HepG2 (cell line): ENCODE results near the gene DIP2C. TPM values are rescaled to one million over a fixed set of nuclear protein-coding genes. Genes with fewer than 3 reads are reported as not detected.

Source experiments
- ASH2L ChIP-seq: fragments of 300-600, 200-600 bp; sonication (generic); IDR thresholded peaks from 2 replicates; pipeline ENCODE4 v1.7.0; 2017; ENCODE audit warnings: low read depth, mild to moderate bottlenecking, moderate library complexity, mixed read lengths, low read length; ENCODE audit not compliant: insufficient read length
- CREM ChIP-seq, 2 experiments: sonication (generic) in 1 of 2; formaldehyde crosslinking in 1 of 2; IDR thresholded peaks; 2 replicates each; pipeline versions ENCODE4 v1.4.0 to v1.6.1; 2016 to 2020; ENCODE audit warnings: antibody characterized with exemption in 1 of 2, mild to moderate bottlenecking in 1 of 2, missing genetic modification reagents in 1 of 2
- KLF6 ChIP-seq: IDR thresholded peaks from 2 replicates; pipeline ENCODE4 v1.8.0; 2016; ENCODE audit warnings: missing biosample characterization, missing genetic modification reagents
- MEF2D ChIP-seq: sonication (generic); formaldehyde crosslinking; IDR thresholded peaks from 2 replicates; pipeline ENCODE4 v1.5.1; 2020; ENCODE audit warnings: mild to moderate bottlenecking, missing genetic modification reagents
- MIER3 ChIP-seq: IDR thresholded peaks from 2 replicates; pipeline ENCODE4 v1.6.1; 2016; ENCODE audit warnings: missing compliant biosample characterization, borderline replicate concordance
- MTA3 ChIP-seq: sonication (generic); formaldehyde crosslinking; IDR thresholded peaks from 2 replicates; pipeline ENCODE4 v1.4.0; 2020; ENCODE audit warnings: missing genetic modification reagents
- SAFB2 ChIP-seq: sonication (generic); formaldehyde crosslinking; IDR thresholded peaks from 2 replicates; pipeline ENCODE4 v1.5.1; 2020; ENCODE audit warnings: missing genetic modification reagents, low read depth, mild to moderate bottlenecking, borderline replicate concordance
- SRSF4 ChIP-seq: fragments of 200-400 bp; formaldehyde crosslinking; IDR thresholded peaks from one replicate; pipeline ENCODE4 v1.6.1; 2018; ENCODE audit warnings: mild to moderate bottlenecking, low read depth, low read length, moderate library complexity; ENCODE audit not compliant: poor library complexity, severe bottlenecking
- TIGD3 ChIP-seq: sonication (generic); formaldehyde crosslinking; IDR thresholded peaks from 2 replicates; pipeline ENCODE4 v1.5.1; 2020; ENCODE audit warnings: mild to moderate bottlenecking, missing genetic modification reagents, borderline replicate concordance
- ZNF224 ChIP-seq: sonication (generic); formaldehyde crosslinking; IDR thresholded peaks from 2 replicates; pipeline ENCODE4 v1.5.0; 2020; ENCODE audit warnings: mild to moderate bottlenecking, missing genetic modification reagents
- ZNF329 ChIP-seq: sonication (generic); formaldehyde crosslinking; IDR thresholded peaks from 2 replicates; pipeline ENCODE4 v1.9.0; 2021; ENCODE audit warnings: low read depth, mild to moderate bottlenecking, missing genetic modification reagents
- ZNF407 ChIP-seq: sonication (generic); formaldehyde crosslinking; IDR thresholded peaks from one replicate; pipeline ENCODE4 v1.5.1; 2020; ENCODE audit warnings: mild to moderate bottlenecking, missing genetic modification reagents; ENCODE audit errors: not compliant biosample characterization
- ZNF772 ChIP-seq: sonication (generic); formaldehyde crosslinking; IDR thresholded peaks from 2 replicates; pipeline ENCODE4 v1.5.0; 2020; ENCODE audit warnings: mild to moderate bottlenecking, missing genetic modification reagents
- polyA plus RNA-seq, 8 experiments: library from polyadenylated mRNA; depleted of rRNA in 3 of 8; stranded (reverse) in 7 of 8; unstranded in 1 of 8; fragments of >200 nt; fragmentation: Illumina TruSeq in 4 of 8; extraction: Trizol in 4 of 8; gene quantifications; 2 replicates each; pipeline versions ENCODE4 v1.2.1 to v1.2.3, GENCODE V29; 2011 to 2016; ENCODE audit warnings: low read depth in 4 of 8, missing spikeins in 1 of 8, mixed read lengths in 1 of 8; ENCODE audit not compliant: insufficient read depth in 1 of 8
- total RNA-seq, 5 experiments: library from RNA; depleted of rRNA; stranded (reverse); fragments of >200 nt; fragmentation: Illumina TruSeq; extraction: Trizol; gene quantifications; 2 replicates each; pipeline ENCODE4 v1.2.3, GENCODE V29; 2016; ENCODE audit warnings: low read depth in 1 of 5
- TF ChIP-seq, protein P1 (sequence below): sonication (generic); formaldehyde crosslinking; IDR thresholded peaks from 2 replicates; pipeline ENCODE4 v1.8.1; 2023; ENCODE audit warnings: mild to moderate bottlenecking, inconsistent platforms, moderate library complexity, missing genetic modification reagents, borderline replicate concordance
- TF ChIP-seq, protein P2 (sequence below): IDR thresholded peaks from 2 replicates; pipeline ENCODE4 v1.6.1; 2016; ENCODE audit warnings: missing compliant biosample characterization, missing genetic modification reagents, borderline replicate concordance
- TF ChIP-seq, protein P3 (sequence below): IDR thresholded peaks from 2 replicates; pipeline ENCODE4 v1.6.1; 2012; ENCODE audit warnings: inconsistent platforms

Gene DIP2C
- total and polyA plus RNA-seq, 2 of the 13 experiments (the other 11 are each of a cell fraction or from before 2014, with no cell fraction given) = 2.2 to 2.7 TPM

DNA sequence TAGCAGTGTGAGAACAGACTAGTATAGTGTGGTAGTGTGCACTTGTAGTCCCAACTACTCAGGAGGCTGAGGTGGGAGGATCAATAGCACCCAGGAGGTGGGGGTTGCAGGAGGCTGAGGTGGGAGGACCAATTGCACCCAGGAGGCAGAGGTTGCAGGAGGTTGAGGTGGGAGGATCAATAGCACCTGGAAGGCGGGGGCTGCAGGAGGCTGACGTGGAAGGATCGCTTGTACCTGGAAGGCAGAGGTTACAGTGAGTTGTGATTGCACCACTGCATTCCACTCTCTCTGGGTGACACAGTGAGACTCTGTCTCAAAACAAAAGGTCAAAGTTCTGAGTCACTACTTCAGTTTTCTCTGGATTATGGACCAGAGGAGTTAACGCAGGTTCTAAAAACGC, 22.6 kb upstream of the DIP2C start (continued):
- TF ChIP-seq, protein P1, sequence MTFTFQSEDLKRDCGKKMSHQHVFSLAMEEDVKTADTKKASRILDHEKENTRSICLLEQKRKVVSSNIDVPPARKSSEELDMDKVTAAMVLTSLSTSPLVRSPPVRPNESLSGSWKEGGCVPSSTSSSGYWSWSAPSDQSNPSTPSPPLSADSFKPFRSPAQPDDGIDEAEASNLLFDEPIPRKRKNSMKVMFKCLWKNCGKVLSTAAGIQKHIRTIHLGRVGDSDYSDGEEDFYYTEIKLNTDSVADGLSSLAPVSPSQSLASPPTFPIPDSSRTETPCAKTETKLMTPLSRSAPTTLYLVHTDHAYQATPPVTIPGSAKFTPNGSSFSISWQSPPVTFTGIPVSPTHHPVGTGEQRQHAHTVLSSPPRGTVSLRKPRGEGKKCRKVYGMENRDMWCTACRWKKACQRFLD (CRISPR knock-in tag) = no peak
- TF ChIP-seq CREM (IDR thresholded peaks at IDR 0.05) (0 out of 2 replicates have a peak, but pooled peaks have one; percentile 45), CREM (CRISPR knock-in tag; IDR thresholded peaks at IDR 0.05) (no peak), MTA3 (CRISPR knock-in tag) (no peak), ZNF772 (CRISPR knock-in tag) (no peak), MEF2D (no peak), SRSF4 (no peak), ZNF407 (CRISPR knock-in tag) (no peak), TIGD3 (CRISPR knock-in tag) (no peak), ASH2L (no peak), ZNF329 (CRISPR knock-in tag) (no peak), MIER3 (no peak; the same call in 1 of the 2 replicates), SAFB2 (CRISPR knock-in tag) (no peak), ZNF224 (CRISPR knock-in tag) (no peak), KLF6 (CRISPR knock-in tag) (no peak)
- TF ChIP-seq, protein P2, sequence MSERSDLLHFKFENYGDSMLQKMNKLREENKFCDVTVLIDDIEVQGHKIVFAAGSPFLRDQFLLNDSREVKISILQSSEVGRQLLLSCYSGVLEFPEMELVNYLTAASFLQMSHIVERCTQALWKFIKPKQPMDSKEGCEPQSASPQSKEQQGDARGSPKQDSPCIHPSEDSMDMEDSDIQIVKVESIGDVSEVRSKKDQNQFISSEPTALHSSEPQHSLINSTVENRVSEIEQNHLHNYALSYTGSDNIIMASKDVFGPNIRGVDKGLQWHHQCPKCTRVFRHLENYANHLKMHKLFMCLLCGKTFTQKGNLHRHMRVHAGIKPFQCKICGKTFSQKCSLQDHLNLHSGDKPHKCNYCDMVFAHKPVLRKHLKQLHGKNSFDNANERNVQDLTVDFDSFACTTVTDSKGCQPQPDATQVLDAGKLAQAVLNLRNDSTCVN (CRISPR knock-in tag) = no peak
- TF ChIP-seq, protein P3, sequence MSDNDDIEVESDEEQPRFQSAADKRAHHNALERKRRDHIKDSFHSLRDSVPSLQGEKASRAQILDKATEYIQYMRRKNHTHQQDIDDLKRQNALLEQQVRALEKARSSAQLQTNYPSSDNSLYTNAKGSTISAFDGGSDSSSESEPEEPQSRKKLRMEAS = peak; percentile 42; the same call in 1 of the 2 replicates
